ENCODE measurements around the gene ANAPC7.

Gene ANAPC7

DNA sequence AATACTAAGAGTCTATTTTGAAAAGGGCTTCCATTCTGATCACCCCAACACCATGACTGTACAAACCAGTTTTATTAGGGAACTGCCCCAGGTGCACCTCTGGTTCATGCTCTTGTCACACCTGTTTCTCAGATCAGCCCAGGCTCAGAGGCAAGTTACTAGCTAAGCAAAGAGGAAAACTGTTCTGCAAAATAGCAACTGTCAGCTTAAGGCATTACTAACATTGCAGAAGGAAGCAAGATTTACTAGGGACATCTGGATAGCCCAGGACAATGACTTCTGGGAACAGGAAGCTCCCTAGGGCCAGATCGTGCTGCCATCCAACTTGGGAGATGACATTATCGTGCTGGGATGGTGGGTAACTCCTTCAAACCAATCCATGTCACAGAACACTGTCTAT lies 30.1 kb downstream of the ANAPC7 start:
- DNase-seq (ENCODE audit: extremely low spot score): no peak
- POLR2A ChIA-PET: interaction anchor here (1.3 to 1.5 kb wide), 2 partner anchors 12 to 29 kb away, joined by 3 to 6 read pairs; no protein-coding TSS in a partner anchor
- TF ChIP-seq, protein P1, sequence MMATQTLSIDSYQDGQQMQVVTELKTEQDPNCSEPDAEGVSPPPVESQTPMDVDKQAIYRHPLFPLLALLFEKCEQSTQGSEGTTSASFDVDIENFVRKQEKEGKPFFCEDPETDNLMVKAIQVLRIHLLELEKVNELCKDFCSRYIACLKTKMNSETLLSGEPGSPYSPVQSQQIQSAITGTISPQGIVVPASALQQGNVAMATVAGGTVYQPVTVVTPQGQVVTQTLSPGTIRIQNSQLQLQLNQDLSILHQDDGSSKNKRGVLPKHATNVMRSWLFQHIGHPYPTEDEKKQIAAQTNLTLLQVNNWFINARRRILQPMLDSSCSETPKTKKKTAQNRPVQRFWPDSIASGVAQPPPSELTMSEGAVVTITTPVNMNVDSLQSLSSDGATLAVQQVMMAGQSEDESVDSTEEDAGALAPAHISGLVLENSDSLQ (IDR thresholded peaks at IDR 0.05): no peak
- no peak for TF ChIP-seq CTBP1 (IDR thresholded peaks at IDR 0.05; ENCODE audit: borderline replicate concordance)
- no peak for TF ChIP-seq NFRKB (IDR thresholded peaks at IDR 0.05)
- TF ChIP-seq FOXM1 (IDR thresholded peaks at IDR 0.05; ENCODE audit: borderline replicate concordance): no peak
- TF ChIP-seq HDGF (IDR thresholded peaks at IDR 0.05; ENCODE audit: borderline replicate concordance): no peak
- no peak for TF ChIP-seq SUZ12 (IDR thresholded peaks at IDR 0.05)
- no peak for TF ChIP-seq TARDBP (IDR thresholded peaks at IDR 0.05)
- TF ChIP-seq ELF4 (IDR thresholded peaks at IDR 0.05): no peak
- TF ChIP-seq ARNT (IDR thresholded peaks at IDR 0.05): no peak
- TF ChIP-seq FOXA1 (IDR thresholded peaks at IDR 0.05): no peak
- no peak for TF ChIP-seq ZNF384 (IDR thresholded peaks at IDR 0.05)
- CTCF ChIA-PET: interaction anchor here (0.6 kb wide), 1 partner anchor 360 kb away, joined by 4 read pairs; no protein-coding TSS in a partner anchor

DNA sequence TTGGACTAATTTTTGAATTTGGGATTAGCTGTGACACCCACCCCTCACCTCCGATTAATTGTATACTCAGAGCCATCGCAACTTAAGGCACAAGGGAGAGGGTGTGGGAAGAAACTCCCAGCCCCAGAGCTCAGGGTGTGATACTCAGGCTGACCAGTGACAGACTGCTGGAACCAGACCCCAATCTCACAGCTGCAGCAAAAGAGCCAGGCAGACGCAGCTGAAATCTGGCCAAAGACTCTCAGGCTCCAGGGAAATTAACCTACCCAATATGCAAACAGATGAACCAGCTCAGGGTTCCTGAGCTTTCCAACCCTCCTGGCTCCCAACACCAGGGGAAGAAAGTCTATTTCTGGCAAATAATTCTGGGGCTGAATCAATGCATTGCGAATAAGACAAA lies 30.5 kb downstream of the ANAPC7 start:
- ChIA-PET CTCF (interaction anchor here (0.6 kb wide), 1 partner anchor 360 kb away, joined by 4 read pairs; no protein-coding TSS in a partner anchor), POLR2A (interaction anchor here (1.3 to 1.5 kb wide), 2 partner anchors 13 to 29 kb away, joined by 3 to 6 read pairs; no protein-coding TSS in a partner anchor)
- TF ChIP-seq ARNT (IDR thresholded peaks at IDR 0.05): no peak
- TF ChIP-seq SUZ12 (IDR thresholded peaks at IDR 0.05): no peak
- no peak for TF ChIP-seq HDGF (IDR thresholded peaks at IDR 0.05; ENCODE audit: borderline replicate concordance)
- no peak for TF ChIP-seq NFRKB (IDR thresholded peaks at IDR 0.05)
- no peak for TF ChIP-seq ELF4 (IDR thresholded peaks at IDR 0.05)
- TF ChIP-seq ZNF384 (IDR thresholded peaks at IDR 0.05): no peak
- no peak for DNase-seq (ENCODE audit: extremely low spot score)

DNA sequence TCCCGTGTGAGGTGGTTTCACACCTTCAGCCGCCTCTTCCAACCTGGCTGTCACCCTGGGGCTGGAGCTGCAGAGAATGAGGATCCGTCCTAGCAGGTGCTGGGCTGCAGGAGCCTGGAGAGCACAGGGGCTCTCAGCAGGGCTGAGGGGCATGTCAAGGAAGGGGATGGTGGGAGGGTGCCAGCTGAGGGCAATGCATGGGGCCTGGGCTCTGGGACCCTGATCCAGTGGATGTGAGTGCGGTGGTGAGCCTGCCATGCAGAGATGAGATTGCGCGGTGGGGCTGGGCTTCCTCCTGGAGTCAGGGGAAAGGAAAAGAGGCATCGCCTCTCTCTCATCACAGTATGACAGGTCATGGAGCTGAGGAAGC lies 31.5 kb downstream of the ANAPC7 start:
- CTCF ChIA-PET: interaction anchor here (0.5 kb wide), 1 partner anchor 156 kb away, joined by 3 read pairs; no protein-coding TSS in a partner anchor

DNA sequence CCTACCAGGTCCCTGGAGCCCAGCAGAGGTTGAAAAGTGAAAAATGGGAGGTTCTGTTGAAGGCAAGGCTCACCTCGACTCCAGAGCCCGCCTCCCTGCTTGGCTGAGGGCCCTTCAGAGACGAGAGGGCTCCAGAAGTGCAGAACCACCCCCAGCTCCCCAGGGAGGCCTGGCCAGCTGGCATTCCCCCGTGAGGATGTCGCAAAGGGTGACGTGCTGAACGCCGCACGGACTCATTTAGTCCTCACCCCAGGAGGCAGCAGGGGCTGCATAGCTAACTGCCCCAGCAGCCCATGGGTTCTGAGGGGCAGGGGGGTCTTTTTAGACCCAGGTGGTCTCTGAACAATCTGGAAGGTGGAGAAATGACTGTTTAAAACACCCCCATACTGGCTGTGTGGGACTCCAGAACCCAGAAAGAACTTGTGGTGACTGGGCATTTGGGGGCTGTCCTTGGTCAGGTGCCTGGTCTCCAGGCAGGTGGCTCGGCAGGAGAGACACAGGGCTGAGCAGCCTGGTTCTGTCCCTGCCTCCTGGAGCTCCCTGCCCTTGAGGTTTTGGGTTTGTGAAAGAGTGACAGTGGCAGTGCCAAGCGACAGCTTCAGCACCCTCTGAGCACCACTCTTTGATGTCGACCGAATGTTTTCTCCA lies 32.0 kb downstream of the ANAPC7 start:
- CTCF ChIA-PET: no interaction called here
- no peak for TF ChIP-seq BHLHE40 (IDR thresholded peaks at IDR 0.05; ENCODE audit: borderline replicate concordance)
- no peak for TF ChIP-seq ZNF384 (IDR thresholded peaks at IDR 0.05)
- TF ChIP-seq SP1 (IDR thresholded peaks at IDR 0.05): no peak
- TF ChIP-seq HDGF (IDR thresholded peaks at IDR 0.05; ENCODE audit: borderline replicate concordance): no peak
- no peak for TF ChIP-seq ELF4 (IDR thresholded peaks at IDR 0.05)
- no peak for TF ChIP-seq LEF1 (IDR thresholded peaks at IDR 0.05; ENCODE audit: borderline replicate concordance)
- TF ChIP-seq FOXK2 (IDR thresholded peaks at IDR 0.05): no peak
- no peak for TF ChIP-seq FOXM1 (IDR thresholded peaks at IDR 0.05; ENCODE audit: borderline replicate concordance)
- TF ChIP-seq, protein P1 (IDR thresholded peaks at IDR 0.05): no peak
- no peak for TF ChIP-seq SUZ12 (IDR thresholded peaks at IDR 0.05)
- TF ChIP-seq TARDBP (IDR thresholded peaks at IDR 0.05): no peak
- no peak for TF ChIP-seq L3MBTL2 (conservative IDR thresholded peaks at IDR 0.05)
- no peak for TF ChIP-seq NFRKB (IDR thresholded peaks at IDR 0.05)
- TF ChIP-seq CTBP1 (IDR thresholded peaks at IDR 0.05; ENCODE audit: borderline replicate concordance): no peak
- TF ChIP-seq FOXA1 (IDR thresholded peaks at IDR 0.05): no peak
- TF ChIP-seq ARNT (IDR thresholded peaks at IDR 0.05): no peak
- no peak for DNase-seq (ENCODE audit: extremely low spot score)
- POLR2A ChIA-PET: interaction anchor here (1.0 kb wide), 1 partner anchor 60 kb away, joined by 3 read pairs; no protein-coding TSS in a partner anchor

More for the DNA sequence above, 31.5 kb downstream of the ANAPC7 start:
- DNase-seq (ENCODE audit: extremely low spot score): no peak
- POLR2A ChIA-PET: no interaction called here
- TF ChIP-seq HDGF (IDR thresholded peaks at IDR 0.05; ENCODE audit: borderline replicate concordance) (no peak), SP1 (IDR thresholded peaks at IDR 0.05) (no peak), ELF4 (IDR thresholded peaks at IDR 0.05) (no peak), FOXM1 (IDR thresholded peaks at IDR 0.05; ENCODE audit: borderline replicate concordance) (no peak), FOXK2 (IDR thresholded peaks at IDR 0.05) (no peak), SUZ12 (IDR thresholded peaks at IDR 0.05) (no peak), BHLHE40 (IDR thresholded peaks at IDR 0.05; ENCODE audit: borderline replicate concordance) (no peak), TARDBP (IDR thresholded peaks at IDR 0.05) (no peak), CTBP1 (IDR thresholded peaks at IDR 0.05; ENCODE audit: borderline replicate concordance) (no peak), NFRKB (IDR thresholded peaks at IDR 0.05) (no peak), ARNT (IDR thresholded peaks at IDR 0.05) (no peak), L3MBTL2 (conservative IDR thresholded peaks at IDR 0.05) (no peak), LEF1 (IDR thresholded peaks at IDR 0.05; ENCODE audit: borderline replicate concordance) (no peak), ZNF384 (IDR thresholded peaks at IDR 0.05) (no peak), FOXA1 (IDR thresholded peaks at IDR 0.05) (no peak)
- TF ChIP-seq, protein P1 (IDR thresholded peaks at IDR 0.05): no peak

DNA sequence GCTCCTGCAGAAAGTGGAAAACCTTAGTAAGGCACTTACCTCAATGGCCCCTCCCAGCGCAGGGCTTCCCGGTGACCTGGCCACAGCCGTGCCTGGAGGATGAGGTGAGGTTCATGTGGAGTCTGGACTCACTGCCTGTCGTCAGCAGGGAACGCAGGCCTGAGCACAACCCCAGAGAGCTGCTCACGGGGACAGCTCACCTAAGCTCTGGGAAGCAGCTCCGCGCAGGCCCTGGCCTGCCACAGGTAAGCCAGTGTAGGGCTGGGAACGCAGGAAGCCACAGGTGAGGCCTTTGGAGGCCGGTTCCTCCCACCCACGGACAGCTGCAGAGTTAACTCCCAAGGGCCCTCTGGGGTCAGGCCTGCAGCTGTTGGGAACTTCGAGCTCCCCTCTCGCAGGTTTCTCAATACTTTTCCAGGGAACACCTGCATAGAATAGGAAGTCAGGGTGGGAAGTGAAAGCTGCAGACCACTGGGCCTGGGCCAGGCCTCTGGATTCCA lies 32.7 kb downstream of the ANAPC7 start:
- no peak for DNase-seq (ENCODE audit: extremely low spot score)
- ChIA-PET POLR2A (interaction anchor here (1.0 kb wide), 1 partner anchor 61 kb away, joined by 3 read pairs; no protein-coding TSS in a partner anchor), CTCF (no interaction called here)
- TF ChIP-seq L3MBTL2 (conservative IDR thresholded peaks at IDR 0.05) (no peak), FOXK2 (IDR thresholded peaks at IDR 0.05) (no peak), ELF4 (IDR thresholded peaks at IDR 0.05) (no peak), SP1 (IDR thresholded peaks at IDR 0.05) (no peak), ZNF384 (IDR thresholded peaks at IDR 0.05) (no peak), SUZ12 (IDR thresholded peaks at IDR 0.05) (no peak)

DNA sequence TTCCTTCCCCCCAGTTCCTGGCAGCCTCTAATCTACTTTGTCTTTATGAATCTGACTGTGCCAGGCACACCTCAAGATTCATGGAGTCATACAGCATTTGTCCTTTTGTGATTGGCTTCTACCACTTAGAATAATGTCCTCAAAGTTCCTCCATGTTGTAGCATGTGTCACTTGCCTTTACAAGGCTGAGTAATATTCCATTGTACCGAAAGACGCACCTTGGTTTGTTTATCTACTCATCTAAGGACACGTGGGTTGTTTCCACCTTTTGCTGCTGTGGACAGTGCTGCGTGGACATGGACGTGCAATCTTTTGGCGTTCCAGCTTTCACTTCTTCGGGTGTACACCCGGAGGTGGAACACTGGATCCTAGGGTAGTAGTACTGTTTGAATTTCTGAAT lies 33.5 kb downstream of the ANAPC7 start:
- TF ChIP-seq ZNF384 (IDR thresholded peaks at IDR 0.05): no peak
- TF ChIP-seq FOXM1 (IDR thresholded peaks at IDR 0.05; ENCODE audit: borderline replicate concordance): no peak
- no peak for TF ChIP-seq TARDBP (IDR thresholded peaks at IDR 0.05)
- no peak for TF ChIP-seq CTBP1 (IDR thresholded peaks at IDR 0.05; ENCODE audit: borderline replicate concordance)
- TF ChIP-seq SUZ12 (IDR thresholded peaks at IDR 0.05): no peak
- no peak for TF ChIP-seq BHLHE40 (IDR thresholded peaks at IDR 0.05; ENCODE audit: borderline replicate concordance)
- TF ChIP-seq, protein P1 (IDR thresholded peaks at IDR 0.05): no peak
- no peak for DNase-seq (ENCODE audit: extremely low spot score)
- ChIA-PET POLR2A (no interaction called here), CTCF (no interaction called here)

All from HEK293T (cell line).